BJ (cell line): ENCODE results near the gene NECTIN1. TPM values are rescaled to one million over a fixed set of nuclear protein-coding genes. Genes with fewer than 3 reads are reported as not detected.

Experiments used
- CTCF ChIA-PET: fragments of 350-600 bp; formaldehyde crosslinking; extraction: SDS; loops from one replicate; lab custom pipeline; 2021; ENCODE audit warnings: antibody characterized with exemption, inconsistent platforms; lab: Yijun Ruan, JAX
- POLR2A ChIA-PET: fragments of 300-600 bp; sonication (Branson Sonifier 250); formaldehyde crosslinking; extraction: SDS; loops from one replicate; lab custom pipeline; 2021; ENCODE audit warnings: antibody characterized with exemption; lab: Charles Lee
- DNase-seq: peaks from one replicate; pipeline ENCODE4 v3.0.0-alpha.2; 2011; ENCODE audit warnings: low read depth
- H3K27me3 ChIP-seq: 2 replicates; pipeline ENCODE4 v1.6.0; 2011; ENCODE audit warnings: low read length; ENCODE audit not compliant: control insufficient read depth, insufficient read depth
- H3K36me3 ChIP-seq: 2 replicates; pipeline ENCODE4 v1.5.1; 2011; ENCODE audit warnings: low read length; ENCODE audit not compliant: control insufficient read depth, insufficient read depth
- H3K4me3 ChIP-seq: 2 replicates; pipeline ENCODE4 v1.5.1; 2011; ENCODE audit warnings: low read depth, mild to moderate bottlenecking, control low read depth, low read length
- CTCF ChIP-seq: IDR thresholded peaks from 2 replicates; pipeline ENCODE4 v1.5.1; 2011; ENCODE audit warnings: low read depth, mild to moderate bottlenecking, control low read depth, inconsistent platforms, low read length, moderate library complexity; ENCODE audit not compliant: insufficient read depth
- polyA plus RNA-seq: library from polyadenylated mRNA; depleted of rRNA; stranded (reverse); fragments of >200 nt; gene quantifications from 2 replicates; pipeline ENCODE4 v1.2.3, GENCODE V29; 2011

NECTIN1 gene
- polyA plus RNA-seq, 1 experiment: 3.0 TPM

- DNase-seq: no peak
- POLR2A ChIA-PET: no interaction called here
- H3K4me3 ChIP-seq: no peak overlapping the region
- no peak for TF ChIP-seq CTCF
- peaks cover 10% of the 10 kb centered on the region for H3K27me3 ChIP-seq
- CTCF ChIA-PET: interaction anchor here (1.5 to 1.7 kb wide), 2 partner anchors 10 to 29 kb away, joined by 3 to 5 read pairs; partner anchors contain the start of gene NECTIN1
- H3K36me3 ChIP-seq: no peaks in the 10 kb centered on the region
Measured at GRCh38 chr11:119758291-119758690, 29.3 kb upstream of the NECTIN1 start.

GRCh38 chr11:119757378-119757777, 28.4 kb upstream of the NECTIN1 start:
- CTCF ChIA-PET: interaction anchor here (1.6 to 1.7 kb wide), 2 partner anchors 10 to 18 kb away, joined by 3 to 4 read pairs; no protein-coding TSS in a partner anchor
- TF ChIP-seq CTCF: no peak
- peaks cover 9% of the 10 kb centered on the region for H3K27me3 ChIP-seq
- H3K4me3 ChIP-seq: no peak overlapping the region
- no peak for DNase-seq
- no peaks in the 10 kb centered on the region for H3K36me3 ChIP-seq
- POLR2A ChIA-PET: no interaction called here

- ChIA-PET POLR2A (no interaction called here), CTCF (interaction anchor here (0.7 to 1.6 kb wide), 2 partner anchors 17 to 480 kb away, joined by 3 to 4 read pairs; no protein-coding TSS in a partner anchor)
- Histone ChIP-seq H3K4me3 (no peak overlapping the region), H3K36me3 (no peaks in the 10 kb centered on the region), H3K27me3 (peaks cover 13% of the 10 kb centered on the region)
- no peak for TF ChIP-seq CTCF
- no peak for DNase-seq
Measured at GRCh38 chr11:119756169-119756865, 27.3 kb upstream of the NECTIN1 start.

GRCh38 chr11:119755356-119756071, 26.5 kb upstream of the NECTIN1 start:
- Histone ChIP-seq H3K4me3 (no peak overlapping the region), H3K36me3 (no peaks in the 10 kb centered on the region), H3K27me3 (peaks cover 13% of the 10 kb centered on the region)
- no peak for DNase-seq
- POLR2A ChIA-PET: no interaction called here
- TF ChIP-seq CTCF: no peak
- CTCF ChIA-PET: no interaction called here

GRCh38 chr11:119754656-119755355, 25.8 kb upstream of the NECTIN1 start:
- CTCF ChIA-PET: no interaction called here

More at GRCh38 chr11:119754656-119755355, 25.8 kb upstream of the NECTIN1 start:
- H3K36me3 ChIP-seq: no peaks in the 10 kb centered on the region
- no peak for TF ChIP-seq CTCF
- H3K27me3 ChIP-seq: peaks cover 15% of the 10 kb centered on the region
- DNase-seq: no peak
- POLR2A ChIA-PET: no interaction called here
- H3K4me3 ChIP-seq: no peak overlapping the region
